Parathyroid adenoma (tissue), 2 donors: ENCODE data around the gene PARP6.
"Not testable (repeated sequence)": the region's sequence is repeated elsewhere in the genome, so short reads cannot be mapped to it uniquely, and the experiment has no call there.

Source experiments
- H2AFZ ChIP-seq: fragments of 300-600 bp; sonication (generic); one replicate; pipeline ENCODE4 v1.7.0; 2017; ENCODE audit warnings: antibody characterized with exemption, mild to moderate bottlenecking
- H3K27ac ChIP-seq: fragments of 300-600 bp; sonication (generic); one replicate; pipeline ENCODE4 v1.7.0; 2017
- H3K27me3 ChIP-seq: fragments of 300-600 bp; sonication (generic); one replicate; pipeline ENCODE4 v1.7.0; 2017; ENCODE audit warnings: low read length; ENCODE audit not compliant: control insufficient read depth, insufficient read depth
- H3K36me3 ChIP-seq: fragments of 300-600 bp; sonication (generic); one replicate; pipeline ENCODE4 v1.7.0; 2017; ENCODE audit warnings: low read length; ENCODE audit not compliant: control insufficient read depth, insufficient read depth
- H3K4me1 ChIP-seq: fragments of 300-600 bp; sonication (generic); one replicate; pipeline ENCODE4 v1.7.0; 2017; ENCODE audit warnings: control low read depth
- H3K4me2 ChIP-seq: fragments of 300-600 bp; sonication (generic); one replicate; pipeline ENCODE4 v1.7.0; 2017; ENCODE audit warnings: low read length
- H3K4me3 ChIP-seq: fragments of 300-600 bp; sonication (generic); one replicate; pipeline ENCODE4 v1.7.0; 2017; ENCODE audit warnings: low read depth, low read length
- H3K79me2 ChIP-seq: fragments of 300-600 bp; sonication (generic); one replicate; pipeline ENCODE4 v1.7.0; 2017; ENCODE audit warnings: control low read depth
- H3K9ac ChIP-seq: fragments of 300-600 bp; sonication (generic); one replicate; pipeline ENCODE4 v1.7.0; 2017; ENCODE audit warnings: mild to moderate bottlenecking
- H3K9me3 ChIP-seq: fragments of 300-600 bp; sonication (generic); one replicate; pipeline ENCODE4 v1.7.0; 2017; ENCODE audit warnings: low read length; ENCODE audit not compliant: control insufficient read depth
- TF ChIP-seq, protein P1 (sequence below): fragments of 300-600 bp; sonication (generic); IDR thresholded peaks from one replicate; pipeline ENCODE4 v1.7.0; 2017; ENCODE audit warnings: antibody characterized with exemption, mild to moderate bottlenecking
- donor health status: primary hyperparathyroidism.

PARP6 gene

DNA sequence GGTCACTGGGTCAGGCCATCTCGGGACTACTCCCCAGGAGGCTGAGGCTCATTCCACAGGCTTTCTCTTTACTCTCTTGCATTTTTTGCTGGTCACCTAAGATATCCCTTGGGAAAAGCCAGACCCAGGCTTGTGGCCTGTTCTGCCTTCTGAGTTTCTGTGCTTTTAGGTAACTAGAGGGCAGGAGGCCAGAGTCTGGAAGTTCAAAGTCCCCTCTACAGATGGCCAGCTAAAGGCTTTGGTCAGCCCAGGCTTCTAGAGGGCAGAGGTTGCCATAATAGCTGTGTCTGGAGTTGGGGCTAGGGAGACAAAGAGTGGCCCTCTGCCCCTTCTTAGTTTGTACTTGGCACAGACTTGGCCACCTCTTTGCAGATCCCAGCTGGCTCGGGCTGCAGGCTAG lies 8.4 kb upstream of the PARP6 start:
- no peak overlapping the region for H3K27ac ChIP-seq
- H2AFZ ChIP-seq, result no peak overlapping the region
- H3K4me1 ChIP-seq, result no peaks in the 10 kb centered on the region
- no peak overlapping the region for H3K9ac ChIP-seq
- no peaks in the 10 kb centered on the region for H3K27me3 ChIP-seq
- H3K4me2 ChIP-seq, result no peak overlapping the region
- H3K36me3 ChIP-seq, result no peaks in the 10 kb centered on the region
- TF ChIP-seq, protein P1, sequence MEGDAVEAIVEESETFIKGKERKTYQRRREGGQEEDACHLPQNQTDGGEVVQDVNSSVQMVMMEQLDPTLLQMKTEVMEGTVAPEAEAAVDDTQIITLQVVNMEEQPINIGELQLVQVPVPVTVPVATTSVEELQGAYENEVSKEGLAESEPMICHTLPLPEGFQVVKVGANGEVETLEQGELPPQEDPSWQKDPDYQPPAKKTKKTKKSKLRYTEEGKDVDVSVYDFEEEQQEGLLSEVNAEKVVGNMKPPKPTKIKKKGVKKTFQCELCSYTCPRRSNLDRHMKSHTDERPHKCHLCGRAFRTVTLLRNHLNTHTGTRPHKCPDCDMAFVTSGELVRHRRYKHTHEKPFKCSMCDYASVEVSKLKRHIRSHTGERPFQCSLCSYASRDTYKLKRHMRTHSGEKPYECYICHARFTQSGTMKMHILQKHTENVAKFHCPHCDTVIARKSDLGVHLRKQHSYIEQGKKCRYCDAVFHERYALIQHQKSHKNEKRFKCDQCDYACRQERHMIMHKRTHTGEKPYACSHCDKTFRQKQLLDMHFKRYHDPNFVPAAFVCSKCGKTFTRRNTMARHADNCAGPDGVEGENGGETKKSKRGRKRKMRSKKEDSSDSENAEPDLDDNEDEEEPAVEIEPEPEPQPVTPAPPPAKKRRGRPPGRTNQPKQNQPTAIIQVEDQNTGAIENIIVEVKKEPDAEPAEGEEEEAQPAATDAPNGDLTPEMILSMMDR, result no peak
- H3K9me3 ChIP-seq, result no peaks in the 10 kb centered on the region
- no peak overlapping the region for H3K4me3 ChIP-seq
- no peaks in the 10 kb centered on the region for H3K79me2 ChIP-seq

DNA sequence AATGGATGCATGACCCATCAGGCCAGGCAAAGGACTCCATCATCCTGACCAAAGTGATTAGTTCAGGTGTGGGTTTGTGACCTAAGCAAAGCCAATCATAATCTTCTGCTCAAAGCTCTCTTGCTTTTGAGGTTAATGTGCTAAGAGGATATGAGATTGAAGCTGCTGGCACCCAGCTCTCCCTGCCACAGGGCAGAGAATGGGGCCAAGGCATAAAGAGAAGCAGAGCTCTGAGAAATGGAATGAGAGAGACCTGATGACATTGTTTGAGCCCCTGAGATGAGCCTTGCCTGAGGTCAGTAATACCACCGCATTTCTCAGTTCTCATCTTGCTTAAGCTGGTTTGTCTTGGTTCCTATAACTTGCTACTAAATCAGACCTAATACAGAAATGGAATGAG lies 6.4 kb upstream of the PARP6 start:
- H3K9ac ChIP-seq, result no peak overlapping the region
- H3K79me2 ChIP-seq, result no peaks in the 10 kb centered on the region
- H2AFZ ChIP-seq, result no peak overlapping the region
- no peaks in the 10 kb centered on the region for H3K4me1 ChIP-seq
- H3K4me3 ChIP-seq, result no peak overlapping the region
- no peak overlapping the region for H3K27ac ChIP-seq
- no peaks in the 10 kb centered on the region for H3K9me3 ChIP-seq
- H3K36me3 ChIP-seq, result no peaks in the 10 kb centered on the region
- TF ChIP-seq, protein P1, result no peak
- H3K27me3 ChIP-seq, result no peaks in the 10 kb centered on the region
- H3K4me2 ChIP-seq, result no peak overlapping the region

DNA sequence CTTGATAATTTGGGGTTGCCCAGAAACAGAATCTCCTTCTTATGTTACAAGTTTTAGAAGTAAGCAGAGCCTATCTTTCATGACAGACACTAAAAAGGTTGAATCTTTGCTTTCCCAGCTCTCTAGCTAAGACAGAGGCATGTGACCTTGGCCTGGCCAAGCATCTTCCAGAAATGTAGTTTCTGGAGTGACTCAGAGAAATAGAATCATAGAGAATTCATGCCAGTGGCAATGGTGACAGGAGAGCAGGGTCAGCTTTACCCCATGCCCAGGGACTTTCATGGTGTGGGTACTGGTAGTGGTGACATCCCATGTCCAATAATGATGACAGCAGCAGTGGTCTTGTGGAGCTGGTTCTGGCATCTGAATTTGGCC lies 4.0 kb upstream of the PARP6 start:
- Histone ChIP-seq H3K79me2 (no peaks in the 10 kb centered on the region), H3K4me1 (peaks cover 2% of the 10 kb centered on the region), H3K4me2 (no peak overlapping the region), H3K27ac (no peak overlapping the region), H3K36me3 (no peaks in the 10 kb centered on the region), H3K9ac (no peak overlapping the region), H3K9me3 (no peaks in the 10 kb centered on the region), H3K4me3 (no peak overlapping the region), H3K27me3 (no peaks in the 10 kb centered on the region), H2AFZ (no peak overlapping the region)
- TF ChIP-seq, protein P1, result no peak

DNA sequence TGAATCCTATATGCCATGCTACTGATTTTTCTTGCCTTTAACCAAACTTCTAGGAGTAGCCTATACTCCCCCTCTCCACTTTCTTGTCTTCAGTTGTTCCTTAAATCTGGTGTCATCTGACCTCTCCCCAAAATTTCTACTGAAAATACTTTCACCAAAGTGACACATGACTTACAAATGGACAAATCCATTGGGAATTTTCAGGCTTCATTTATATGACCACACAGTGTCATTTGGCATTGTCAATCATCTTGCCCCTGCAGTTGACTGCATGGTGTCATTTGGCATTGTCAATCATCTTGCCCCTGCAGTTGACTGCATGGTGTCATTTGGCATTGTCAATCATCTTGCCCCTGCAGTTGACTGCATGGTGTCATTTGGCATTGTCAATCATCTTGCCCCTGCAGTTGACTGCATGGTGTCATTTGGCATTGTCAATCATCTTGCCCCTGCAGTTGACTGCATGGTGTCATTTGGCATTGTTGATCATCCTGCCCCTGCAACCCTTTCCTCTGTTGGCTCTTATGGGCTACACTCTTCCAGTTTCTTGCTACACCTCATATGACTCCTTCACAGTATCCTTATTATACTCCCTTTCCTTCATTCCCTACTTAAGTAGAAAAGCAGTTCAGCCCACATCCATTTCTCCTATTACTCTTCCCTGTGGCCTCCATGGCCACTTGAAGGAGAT lies 3.4 kb upstream of the PARP6 start:
- H3K4me2 ChIP-seq, H3K27ac ChIP-seq, H3K9me3 ChIP-seq, H3K79me2 ChIP-seq, H2AFZ ChIP-seq, H3K36me3 ChIP-seq, H3K27me3 ChIP-seq, H3K4me3 ChIP-seq, H3K4me1 ChIP-seq, H3K9ac ChIP-seq: not testable (repeated sequence)

DNA sequence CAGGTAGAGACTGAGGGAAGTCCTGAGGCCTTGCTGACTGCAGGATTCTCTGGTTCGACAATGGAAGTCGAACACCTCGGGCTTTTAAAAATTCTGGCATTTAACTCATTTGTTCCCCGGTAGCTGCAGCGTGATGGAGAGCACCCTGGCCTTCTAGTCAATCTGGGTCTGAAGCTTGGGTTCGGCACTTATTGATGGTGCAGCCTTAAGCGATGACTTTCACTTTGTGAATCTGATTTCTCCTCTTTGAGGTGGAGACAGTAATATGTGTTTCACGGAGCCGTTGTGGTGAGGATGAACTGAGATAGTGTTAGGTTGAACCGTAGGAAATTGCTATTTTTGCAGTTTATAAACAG lies 621 bp upstream of the PARP6 start:
- H3K27me3 ChIP-seq, result no peaks in the 10 kb centered on the region
- H3K4me1 ChIP-seq, result peaks cover 2% of the 10 kb centered on the region
- H3K9ac ChIP-seq, result no peak overlapping the region
- peak overlapping the region; percentile 84 for H2AFZ ChIP-seq
- no peaks in the 10 kb centered on the region for H3K9me3 ChIP-seq
- TF ChIP-seq, protein P1, result no peak
- peak overlapping the region; percentile 36 for H3K27ac ChIP-seq
- H3K79me2 ChIP-seq, result no peaks in the 10 kb centered on the region
- peak overlapping the region; percentile 58 for H3K4me2 ChIP-seq
- peak overlapping the region; percentile 55 for H3K4me3 ChIP-seq
- no peaks in the 10 kb centered on the region for H3K36me3 ChIP-seq
